ENCODE data around the gene TBC1D5. TPM values are rescaled to one million over a fixed set of nuclear protein-coding genes. Genes with fewer than 3 reads are reported as not detected.

Gene TBC1D5
- total and polyA plus RNA-seq, 2 of the 8 experiments (the other 6 are each of a cell fraction or from before 2014, with no cell fraction given): 11.0 to 22.9 TPM

GRCh38 chr3:17742102-17742879, at the start of gene TBC1D5 (continued):
- TF ChIP-seq CHD7 (IDR thresholded peaks at IDR 0.05; ENCODE audit: insufficient replicate concordance, low read length) (no peak), RFX5 (IDR thresholded peaks at IDR 0.05; ENCODE audit: borderline replicate concordance, low read depth, low read length) (no peak), SIRT6 (IDR thresholded peaks at IDR 0.05; ENCODE audit: low read length) (no peak), ASH2L (IDR thresholded peaks at IDR 0.05; ENCODE audit: low read length) (peak; percentile 94), ATF2 (IDR thresholded peaks at IDR 0.05; ENCODE audit: low read length) (no peak), SAP30 (IDR thresholded peaks at IDR 0.05; ENCODE audit: insufficient read depth, insufficient replicate concordance, low read length) (no peak), SRF (IDR thresholded peaks at IDR 0.05; ENCODE audit: low read depth, low read length) (no peak), MAX (IDR thresholded peaks at IDR 0.05) (peak; percentile 90)
